Tibial artery (tissue), 4 donors: ENCODE measurements around the gene EML6.

Experiments
- DNase-seq, 2 donors: peaks; one replicate each; pipeline ENCODE4 v3.0.0-alpha.2; 2019
- H3K27ac ChIP-seq, 2 donors: fragments of 200-600 bp; sonication (generic) in 1 of 2; 1 replicate in 1 of 2; 2 replicates in 1 of 2; pipeline ENCODE4 v1.5.1; 2018 to 2019; ENCODE audit warnings: mild to moderate bottlenecking in 1 of 2
- H3K27me3 ChIP-seq, 2 donors: fragments of 200-600 bp; sonication (generic) in 1 of 2; one replicate each; pipeline versions ENCODE4 v1.5.1 to v1.6.0; 2016 to 2019
- H3K36me3 ChIP-seq, 3 donors: fragments of 200-600 bp; sonication (generic) in 2 of 3; one replicate each; pipeline ENCODE4 v1.5.1; 2016 to 2019; ENCODE audit warnings: mild to moderate bottlenecking in 2 of 3
- H3K4me1 ChIP-seq, 4 donors: fragments of 200-600 bp; sonication (generic) in 2 of 4; 1 replicate in 3 of 4; 2 replicates in 1 of 4; pipeline ENCODE4 v1.5.1; 2016 to 2019
- H3K4me3 ChIP-seq, 2 donors: fragments of 200-600 bp; sonication (generic) in 1 of 2; 1 replicate in 1 of 2; 2 replicates in 1 of 2; pipeline ENCODE4 v1.5.1; 2018 to 2019; ENCODE audit warnings: mild to moderate bottlenecking in 2 of 2
- H3K9me3 ChIP-seq, 3 donors: fragments of 200-600 bp; sonication (generic) in 1 of 3; one replicate each; pipeline ENCODE4 v1.5.1; 2016 to 2019
- CTCF ChIP-seq, 2 experiments: fragments of 200-600 bp in 1 of 2; fragments of 450-650 bp in 1 of 2; IDR thresholded peaks; one replicate each; pipeline ENCODE4 v1.5.1; 2017 to 2019; ENCODE audit warnings: antibody characterized with exemption in 2 of 2, mild to moderate bottlenecking in 1 of 2, moderate library complexity in 1 of 2
- intact Hi-C: fragments of 100-400 bp; cut with DNase I; formaldehyde crosslinking; loops from one replicate; pipeline ENCODE4 v1.15.0; 2023; ENCODE audit warnings: low total_unique reads

The EML6 gene

DNA sequence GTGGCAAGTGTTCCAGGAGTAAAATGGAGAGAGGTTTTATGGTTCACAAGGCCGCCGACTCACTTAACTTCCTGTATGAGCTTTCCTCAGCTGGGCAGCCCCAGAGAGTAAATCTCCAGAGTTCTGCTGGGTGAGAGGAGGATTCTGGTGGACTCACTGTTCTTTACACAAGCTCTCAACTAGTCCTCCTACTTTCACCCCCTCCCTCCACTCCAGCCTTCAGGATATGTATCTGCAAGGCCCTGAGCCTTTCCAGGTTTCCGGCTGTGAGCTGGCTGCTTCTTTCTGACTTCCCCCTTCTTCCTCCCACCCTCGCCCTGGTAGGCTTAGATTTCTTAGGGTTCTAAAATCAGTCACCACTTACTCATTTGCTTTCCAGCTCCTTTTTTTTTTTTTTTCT lies 34.0 kb downstream of the EML6 start:
- Histone ChIP-seq H3K27ac (no peak overlapping the region), H3K4me1 (no peaks in the 10 kb centered on the region), H3K27me3 (no peaks in the 10 kb centered on the region), H3K4me3 (no peak overlapping the region), H3K36me3 (no peaks in the 10 kb centered on the region), H3K9me3 (no peaks in the 10 kb centered on the region)
- TF ChIP-seq CTCF (IDR thresholded peaks at IDR 0.05): no peak
- DNase-seq: no peak
- intact Hi-C loops: no loop called here

- Histone ChIP-seq H3K27me3 (no peaks in the 10 kb centered on the region), H3K9me3 (no peaks in the 10 kb centered on the region), H3K36me3 (no peaks in the 10 kb centered on the region), H3K27ac (no peak overlapping the region), H3K4me1 (no peaks in the 10 kb centered on the region), H3K4me3 (no peak overlapping the region)
- no peak for DNase-seq
- intact Hi-C loops: no loop called here
- TF ChIP-seq CTCF (IDR thresholded peaks at IDR 0.05): no peak
Observed at GRCh38 chr2:54758951-54759350, 35.5 kb downstream of the EML6 start.

GRCh38 chr2:54760310-54760709 lies 36.8 kb downstream of the EML6 start:
- TF ChIP-seq CTCF (IDR thresholded peaks at IDR 0.05): no peak
- no peak overlapping the region for H3K27ac ChIP-seq
- no peaks in the 10 kb centered on the region for H3K4me1 ChIP-seq
- no peak overlapping the region for H3K4me3 ChIP-seq
- no peaks in the 10 kb centered on the region for H3K9me3 ChIP-seq
- H3K27me3 ChIP-seq: no peaks in the 10 kb centered on the region
- no peaks in the 10 kb centered on the region for H3K36me3 ChIP-seq
- intact Hi-C loops: no loop called here
- DNase-seq: no peak

DNA sequence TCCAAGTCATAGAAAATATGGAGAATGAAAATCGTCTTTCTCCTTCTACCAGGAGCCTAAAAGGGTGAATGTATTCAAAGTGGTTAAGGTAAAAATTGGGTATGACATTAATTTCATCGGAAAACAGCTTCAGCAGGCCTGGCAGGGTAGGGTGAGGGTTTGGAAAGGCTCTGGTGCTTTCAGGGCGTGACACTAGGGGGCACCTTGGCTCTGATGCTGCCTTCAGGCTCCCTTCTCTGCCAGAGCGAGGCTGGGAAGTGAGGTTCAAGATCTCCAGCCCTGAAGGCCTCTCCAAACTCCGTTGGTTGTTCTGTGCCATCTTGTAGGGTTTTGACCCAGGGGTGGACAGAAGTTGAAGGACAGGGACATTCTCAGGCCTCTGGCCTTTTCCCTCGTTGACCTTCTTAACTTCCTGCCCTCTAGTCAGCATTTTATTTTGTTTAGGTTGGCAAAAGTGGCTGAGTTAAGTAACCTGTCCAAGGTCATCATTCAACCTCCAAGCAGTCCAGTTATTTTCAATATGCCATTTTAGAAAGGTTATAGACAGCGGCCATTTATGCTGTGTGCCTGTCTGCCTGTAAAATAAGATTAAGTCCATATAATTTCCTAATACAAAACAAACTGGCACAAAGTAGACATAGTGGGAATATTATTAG lies 40.3 kb downstream of the EML6 start:
- no peaks in the 10 kb centered on the region for H3K36me3 ChIP-seq
- no peak for DNase-seq
- no peak for TF ChIP-seq CTCF (IDR thresholded peaks at IDR 0.05)
- H3K9me3 ChIP-seq: no peaks in the 10 kb centered on the region
- H3K4me1 ChIP-seq: no peaks in the 10 kb centered on the region
- H3K27me3 ChIP-seq: no peaks in the 10 kb centered on the region
- no peak overlapping the region for H3K4me3 ChIP-seq
- H3K27ac ChIP-seq: no peak overlapping the region
- intact Hi-C loops: no loop called here

- DNase-seq: no peak
- Histone ChIP-seq H3K4me3 (no peak overlapping the region), H3K27me3 (no peaks in the 10 kb centered on the region), H3K36me3 (no peaks in the 10 kb centered on the region), H3K27ac (no peak overlapping the region), H3K9me3 (no peaks in the 10 kb centered on the region), H3K4me1 (no peaks in the 10 kb centered on the region)
- TF ChIP-seq CTCF (IDR thresholded peaks at IDR 0.05): no peak
- intact Hi-C loops: no loop called here
Observed at GRCh38 chr2:54767921-54768320, 44.5 kb downstream of the EML6 start.
